H1 (cell line): Measurements from ENCODE around the gene EVI5. TPM values are rescaled to one million over a fixed set of nuclear protein-coding genes. Genes with fewer than 3 reads are reported as not detected.

Source experiments
- CTCF ChIA-PET: fragments of 300-600 bp; sonication (Branson Sonifier 250); formaldehyde crosslinking; loops from one replicate; lab custom pipeline; 2021; ENCODE audit not compliant: partially characterized antibody; lab: Charles Lee
- POLR2A ChIA-PET: fragments of 300-600 bp; sonication (Branson Sonifier 250); formaldehyde crosslinking; loops from one replicate; lab custom pipeline; 2021; ENCODE audit warnings: inconsistent platforms; ENCODE audit not compliant: partially characterized antibody; lab: Charles Lee
- DNase-seq, 2 experiments: peaks; one replicate each; pipeline versions ENCODE4 v3.0.0 to v3.0.0-alpha.2; 2010 to 2022; ENCODE audit warnings: low spot score in 2 of 2, low read depth in 1 of 2, mixed read lengths in 1 of 2
- FAIRE-seq: peaks from 2 replicates; lab custom pipeline; 2011; peaks lifted over from hg19 to GRCh38; lab: Jason Lieb, UNC
- H2AFZ ChIP-seq: 2 replicates; pipeline ENCODE4 v1.8.1; 2012; ENCODE audit warnings: low read length, inconsistent platforms
- H2AK5ac ChIP-seq: 2 replicates; pipeline ENCODE4 v1.6.1; 2013; ENCODE audit warnings: low read depth, low read length
- H2BK120ac ChIP-seq: replicated peaks from 2 replicates; pipeline ENCODE3; 2013; ENCODE audit warnings: low read depth, low read length, inconsistent platforms
- H2BK12ac ChIP-seq: 2 replicates; pipeline ENCODE4 v1.6.1; 2013; ENCODE audit warnings: low read depth, low read length
- H2BK15ac ChIP-seq: 2 replicates; pipeline ENCODE4 v1.6.1; 2013; ENCODE audit warnings: low read length
- H2BK20ac ChIP-seq: 2 replicates; pipeline ENCODE4 v1.6.1; 2013; ENCODE audit warnings: low read length
- H2BK5ac ChIP-seq: 2 replicates; pipeline ENCODE4 v1.6.1; 2013; ENCODE audit warnings: low read depth, low read length
- H3K14ac ChIP-seq: 2 replicates; pipeline ENCODE4 v1.6.1; 2013; ENCODE audit warnings: inconsistent platforms; ENCODE audit not compliant: insufficient read length
- H3K18ac ChIP-seq: 2 replicates; pipeline ENCODE4 v1.6.1; 2013; ENCODE audit warnings: low read length; ENCODE audit errors: extremely low read depth
- H3K23ac ChIP-seq: 2 replicates; pipeline ENCODE4 v1.6.1; 2013; ENCODE audit warnings: inconsistent platforms; ENCODE audit not compliant: insufficient read length
- H3K23me2 ChIP-seq: 2 replicates; pipeline ENCODE4 v1.6.1; 2013; ENCODE audit warnings: low read depth, low read length
- H3K27ac ChIP-seq: 2 replicates; pipeline ENCODE4 v1.6.1; 2011; ENCODE audit warnings: low read depth, low read length, inconsistent platforms
- H3K27me3 ChIP-seq, 4 experiments: replicated peaks in 1 of 4; 1 replicate in 1 of 4; 2 replicates in 3 of 4; pipeline versions ENCODE4 v1.6.1 to v1.8.1; 2011 to 2013; ENCODE audit warnings: low read length in 3 of 4, mild to moderate bottlenecking in 3 of 4, inconsistent platforms in 2 of 4, mixed read lengths in 2 of 4, moderate library complexity in 1 of 4; ENCODE audit not compliant: control insufficient read depth in 3 of 4, insufficient read depth in 3 of 4; ENCODE audit errors: extremely low read depth in 1 of 4
- H3K36me3 ChIP-seq, 4 experiments: 2 replicates each; pipeline versions ENCODE4 v1.6.1 to v1.8.1; 2011 to 2013; ENCODE audit warnings: mild to moderate bottlenecking in 4 of 4, low read length in 3 of 4, moderate library complexity in 2 of 4, control low read depth in 1 of 4, inconsistent platforms in 1 of 4; ENCODE audit not compliant: insufficient read depth in 4 of 4, control insufficient read depth in 2 of 4
- H3K4ac ChIP-seq: replicated peaks from 2 replicates; pipeline ENCODE3; 2013; ENCODE audit warnings: low read length, low read depth, mixed read lengths, inconsistent platforms; ENCODE audit not compliant: insufficient read length
- H3K4me1 ChIP-seq, 4 experiments: replicated peaks in 1 of 4; 1 replicate in 1 of 4; 2 replicates in 3 of 4; pipeline versions ENCODE4 v1.6.1 to v1.8.1; 2011 to 2013; ENCODE audit warnings: low read length in 3 of 4, inconsistent platforms in 2 of 4, mixed read lengths in 1 of 4; ENCODE audit not compliant: insufficient read depth in 4 of 4, control insufficient read depth in 3 of 4
- H3K4me2 ChIP-seq, 2 experiments: 2 replicates each; pipeline versions ENCODE4 v1.6.1 to v1.8.1; 2011 to 2013; ENCODE audit warnings: low read depth in 2 of 2, low read length in 2 of 2, control low read depth in 1 of 2, inconsistent platforms in 1 of 2, mild to moderate bottlenecking in 1 of 2; ENCODE audit not compliant: insufficient read depth in 1 of 2
- H3K4me3 ChIP-seq, 4 experiments: fragments of 200-600, 300-600 bp in 1 of 4; sonication (generic), shearing (Covaris generic), sonication (Bioruptor Twin) in 1 of 4; 2 replicates each; pipeline versions ENCODE4 v1.5.1 to v1.8.1; 2011 to 2016; ENCODE audit warnings: low read length in 4 of 4, low read depth in 3 of 4, control low read depth in 2 of 4, inconsistent platforms in 2 of 4, mild to moderate bottlenecking in 2 of 4, mixed read lengths in 1 of 4, moderate library complexity in 1 of 4; ENCODE audit not compliant: insufficient read depth in 2 of 4; ENCODE audit errors: extremely low read depth in 1 of 4
- H3K56ac ChIP-seq: replicated peaks from 2 replicates; pipeline ENCODE3; 2013; ENCODE audit warnings: low read depth, mild to moderate bottlenecking, mixed read lengths, low read length, inconsistent platforms; ENCODE audit not compliant: insufficient read length
- H3K79me1 ChIP-seq: 2 replicates; pipeline ENCODE4 v1.6.1; 2013; ENCODE audit warnings: low read depth, low read length, control low read depth
- H3K79me2 ChIP-seq, 2 experiments: 2 replicates each; pipeline versions ENCODE4 v1.6.1 to v1.8.1; 2012 to 2013; ENCODE audit warnings: low read length in 2 of 2, mild to moderate bottlenecking in 2 of 2, inconsistent platforms in 1 of 2; ENCODE audit not compliant: insufficient read depth in 2 of 2, control insufficient read depth in 1 of 2
- H3K9ac ChIP-seq, 4 experiments: replicated peaks in 1 of 4; 1 replicate in 1 of 4; 2 replicates in 3 of 4; pipeline versions ENCODE4 v1.6.1 to v1.8.1; 2011 to 2013; ENCODE audit warnings: low read depth in 3 of 4, low read length in 3 of 4, control low read depth in 2 of 4, mild to moderate bottlenecking in 2 of 4, moderate library complexity in 2 of 4, inconsistent platforms in 1 of 4; ENCODE audit errors: extremely low read depth in 1 of 4
- H3K9me3 ChIP-seq, 2 experiments: 2 replicates each; pipeline versions ENCODE4 v1.6.1 to v1.8.1; 2012 to 2013; ENCODE audit warnings: mild to moderate bottlenecking in 2 of 2, moderate library complexity in 2 of 2, control low read depth in 1 of 2, inconsistent platforms in 1 of 2, low read depth in 1 of 2, low read length in 1 of 2, mixed read lengths in 1 of 2; ENCODE audit not compliant: insufficient read depth in 2 of 2
- H4K20me1 ChIP-seq, 2 experiments: replicated peaks in 1 of 2; 2 replicates each; pipeline versions ENCODE3 to v1.8.1; 2011 to 2013; ENCODE audit warnings: inconsistent platforms in 2 of 2, low read length in 2 of 2, mild to moderate bottlenecking in 1 of 2; ENCODE audit not compliant: insufficient read depth in 2 of 2, control insufficient read depth in 1 of 2
- H4K5ac ChIP-seq: 2 replicates; pipeline ENCODE4 v1.6.1; 2013; ENCODE audit warnings: low read length, low read depth, mixed read lengths, inconsistent platforms; ENCODE audit not compliant: insufficient read length
- H4K8ac ChIP-seq: 2 replicates; pipeline ENCODE4 v1.8.0; 2013; ENCODE audit warnings: mild to moderate bottlenecking, moderate library complexity, low read length, inconsistent platforms; ENCODE audit not compliant: insufficient read depth; ENCODE audit errors: extremely low read depth
- H4K91ac ChIP-seq: replicated peaks from 2 replicates; pipeline ENCODE3; 2013; ENCODE audit warnings: low read length, mixed read lengths, inconsistent platforms; ENCODE audit not compliant: insufficient read length
- CTBP2 ChIP-seq: IDR thresholded peaks from 2 replicates; pipeline ENCODE4 v1.7.0; 2011; ENCODE audit warnings: borderline replicate concordance, mild to moderate bottlenecking, moderate library complexity, mixed read lengths, low read length; ENCODE audit not compliant: insufficient read depth, insufficient read length
- FOSL1 ChIP-seq: IDR thresholded peaks from 2 replicates; pipeline ENCODE4 v1.6.1; 2011; ENCODE audit warnings: mild to moderate bottlenecking, low read depth, low read length, moderate library complexity; ENCODE audit not compliant: insufficient read depth
- GTF2F1 ChIP-seq: IDR thresholded peaks from 2 replicates; pipeline ENCODE4 v1.6.1; 2012; ENCODE audit warnings: low read depth, low read length, improper control_type of control experiment, borderline replicate concordance
- HDAC2 ChIP-seq, 2 experiments: fragments of 300-600 bp in 1 of 2; sonication (generic) in 1 of 2; IDR thresholded peaks; 2 replicates each; pipeline ENCODE4 v1.6.1; 2011 to 2012; ENCODE audit warnings: low read depth in 2 of 2, low read length in 2 of 2, mild to moderate bottlenecking in 2 of 2, moderate library complexity in 2 of 2, borderline replicate concordance in 1 of 2, inconsistent platforms in 1 of 2
- KDM1A ChIP-seq: fragments of 200-600, 300-600 bp; sonication (generic); IDR thresholded peaks from 2 replicates; pipeline ENCODE4 v1.7.1; 2016; ENCODE audit warnings: mild to moderate bottlenecking, low read length, borderline replicate concordance
- USF2 ChIP-seq: IDR thresholded peaks from 2 replicates; pipeline ENCODE4 v1.6.1; 2011; ENCODE audit warnings: low read length, improper control_type of control experiment
- WGBS, 2 experiments: shearing (Covaris generic) in 1 of 2; methylation state at CpG; one replicate each; pipeline versions ENCODE4 v1.1.6 to v1.1.7; 2013 to 2015; ENCODE audit warnings: low lambda C conversion rate in 2 of 2, mixed read lengths in 2 of 2, inconsistent platforms in 1 of 2, low coverage in 1 of 2, missing lambda C conversion rate in 1 of 2; ENCODE audit not compliant: insufficient replicate concordance in 2 of 2, insufficient coverage in 1 of 2, insufficient read length in 1 of 2; ENCODE audit errors: extremely low coverage in 1 of 2, missing lambda C conversion rate in 1 of 2; 5-methylcytosine and 5-hydroxymethylcytosine counted together
- polyA plus RNA-seq, 7 experiments: library from polyadenylated mRNA; depleted of rRNA in 3 of 7; stranded (reverse) in 5 of 7; unstranded in 2 of 7; fragments of >200 nt in 5 of 7; fragments of 200-250 nt in 2 of 7; gene quantifications; 1 replicate in 5 of 7; 2 replicates in 1 of 7; 4 replicates in 1 of 7; pipeline versions ENCODE4 v1.2.1 to v1.2.3, GENCODE V29; 2011 to 2013; ENCODE audit warnings: missing spikeins in 2 of 7, mixed read lengths in 2 of 7
- total RNA-seq: library from RNA; stranded (reverse); fragmentation: NEBNext Ultra II Directional; extraction: Animal tissue kit (Norgen Biotek cat#: 25700); gene quantifications from 2 replicates; pipeline ENCODE4 v1.2.1, GENCODE V29; 2021

EVI5 gene
- total and polyA plus RNA-seq, 2 of the 8 experiments (the other 6 are each of a cell fraction or from before 2014, with no cell fraction given), result 1.7 to 13.7 TPM

- Histone ChIP-seq H3K9me3 (peaks cover 0 to 2% of the 10 kb centered on the region in 2 experiments; a peak in 1 of 4 replicates), H4K20me1 (peaks cover 0 to 4% of the 10 kb centered on the region in 2 experiments), H3K36me3 (no peaks in the 10 kb centered on the region; a peak in 1 of 8 replicates), H3K56ac (no peak overlapping the region), H3K4me3 (no peak overlapping the region), H3K18ac (no peak overlapping the region), H3K4me2 (no peak overlapping the region), H2BK20ac (no peak overlapping the region), H2AFZ (no peak overlapping the region), H2BK12ac (no peak overlapping the region), H3K4ac (no peak overlapping the region), H2BK120ac (no peak overlapping the region), H2BK15ac (no peak overlapping the region), H2AK5ac (no peak overlapping the region), H3K79me1 (no peaks in the 10 kb centered on the region), H3K23ac (no peak overlapping the region), H3K14ac (no peak overlapping the region), H3K79me2 (no peaks in the 10 kb centered on the region), H3K27me3 (peaks cover 16 to 41% (median 39%) of the 10 kb centered on the region in 4 experiments), H3K23me2 (no peaks in the 10 kb centered on the region; the same call in 1 of the 2 replicates), H3K9ac (no peak overlapping the region), H4K91ac (no peak overlapping the region), H4K5ac (no peak overlapping the region), H3K4me1 (peaks cover 0 to 9% (median 5%) of the 10 kb centered on the region in 4 experiments; a peak in 6 of 7 replicates), H4K8ac (no peak overlapping the region), H2BK5ac (no peak overlapping the region), H3K27ac (no peak overlapping the region)
- CTCF ChIA-PET, result interaction anchor here (1.0 to 1.9 kb wide), 3 partner anchors 10 to 165 kb away, joined by 3 to 7 read pairs (median 5); no protein-coding TSS in a partner anchor
- FAIRE-seq (no peak), DNase-seq (no peak)
- POLR2A ChIA-PET, result interaction anchor here (0.6 kb wide), 1 partner anchor 9 kb away, joined by 3 read pairs; no protein-coding TSS in a partner anchor
- WGBS, 2 experiments, result 90% methylated on average over 3 of the region's 3 CpGs; no CpG with 5 or more reads in 1 of the 2 experiments
- TF ChIP-seq HDAC2 (IDR thresholded peaks at IDR 0.05; ENCODE audit: borderline replicate concordance in 1 of 2, low read depth in 2 of 2, low read length in 2 of 2) (no peak), CTBP2 (no peak), USF2 (no peak), GTF2F1 (no peak), KDM1A (no peak), FOSL1 (no peak)
These were observed 309.9 kb downstream of the EVI5 start for GRCh38 chr1:92475029-92475428.
